Adrenal gland (tissue), 5 donors: Measurements from ENCODE around the gene BARHL2.

Experiments
- CTCF ChIP-seq, 6 experiments: fragments of 450-650 bp in 4 of 6; fragments of 200-600 bp in 2 of 6; sonication (generic) in 1 of 6; IDR thresholded peaks; 1 replicate in 5 of 6; 2 replicates in 1 of 6; pipeline versions ENCODE4 v1.5.1 to v1.8.0; 2016 to 2021; ENCODE audit warnings: antibody characterized with exemption in 6 of 6, mild to moderate bottlenecking in 2 of 6, moderate library complexity in 1 of 6
- POLR2A ChIP-seq, 2 donors: fragments of 450-650 bp; IDR thresholded peaks; one replicate each; pipeline ENCODE4 v1.6.1; 2017; ENCODE audit warnings: antibody characterized with exemption in 2 of 2, mild to moderate bottlenecking in 2 of 2, moderate library complexity in 1 of 2
- donor health status: DM: no; HTN: no; CAD: no.

- TF ChIP-seq CTCF (IDR thresholded peaks at IDR 0.05) (no peak), POLR2A (IDR thresholded peaks at IDR 0.05) (no peak)
These were observed 6.2 kb downstream of the BARHL2 start for GRCh38 chr1:90710579-90711536.
